SK-N-SH treated with all-trans-retinoic acid at 6 μM for 48 hours (cell line): ENCODE results near the gene RTN4IP1.

Experiments
- ATAC-seq: fragments of 200-7000 bp; cut with Tn5 transposase; 3 replicates; pipeline ENCODE4 v1.9.1; 2020; ENCODE audit warnings: mild to moderate bottlenecking, moderate library complexity
- ARNTL ChIP-seq: fragments of 450-650 bp; formaldehyde crosslinking; IDR thresholded peaks from 2 replicates; pipeline ENCODE4 v1.5.0; 2020; ENCODE audit warnings: low read depth, mild to moderate bottlenecking, moderate library complexity, borderline replicate concordance
- BACH2 ChIP-seq: fragments of 250-450 bp; sonication (Bioruptor Pico); IDR thresholded peaks from 2 replicates; pipeline ENCODE4 v1.9.0; 2021; ENCODE audit warnings: mild to moderate bottlenecking, borderline replicate concordance
- CSDC2 ChIP-seq: fragments of 250-450 bp; sonication (Bioruptor Pico); IDR thresholded peaks from 2 replicates; pipeline ENCODE4 v1.5.0; 2020; ENCODE audit warnings: mild to moderate bottlenecking, moderate library complexity
- GLIS3 ChIP-seq: fragments of 250-450 bp; sonication (Bioruptor Pico); IDR thresholded peaks from 2 replicates; pipeline ENCODE4 v1.5.0; 2020; ENCODE audit warnings: mild to moderate bottlenecking, moderate library complexity
- ISL1 ChIP-seq: fragments of 250-450 bp; sonication (Bioruptor Pico); IDR thresholded peaks from 2 replicates; pipeline ENCODE4 v2.1.2; 2022; ENCODE audit warnings: mild to moderate bottlenecking, moderate library complexity
- OSR1 ChIP-seq: fragments of 250-450 bp; sonication (Bioruptor Pico); IDR thresholded peaks from 2 replicates; pipeline ENCODE4 v1.8.0; 2022; ENCODE audit warnings: moderate library complexity, mild to moderate bottlenecking, inconsistent platforms
- PATZ1 ChIP-seq: fragments of 250-450 bp; sonication (Bioruptor Pico); IDR thresholded peaks from 2 replicates; pipeline ENCODE4 v1.8.0; 2020; ENCODE audit warnings: mild to moderate bottlenecking, moderate library complexity, borderline replicate concordance
- PPARA ChIP-seq: fragments of 250-450 bp; sonication (Bioruptor Pico); IDR thresholded peaks from 2 replicates; pipeline ENCODE4 v1.5.0; 2020; ENCODE audit warnings: mild to moderate bottlenecking, borderline replicate concordance
- RARB ChIP-seq: fragments of 250-450 bp; sonication (Bioruptor Pico); IDR thresholded peaks from 2 replicates; pipeline ENCODE4 v1.8.0; 2021; ENCODE audit warnings: mild to moderate bottlenecking, moderate library complexity
- SNAI2 ChIP-seq: fragments of 250-450 bp; sonication (Bioruptor Pico); IDR thresholded peaks from 2 replicates; pipeline ENCODE4 v1.5.0; 2020; ENCODE audit warnings: mild to moderate bottlenecking, moderate library complexity
- TCF4 ChIP-seq: fragments of 250-450 bp; sonication (Bioruptor Pico); IDR thresholded peaks from 2 replicates; pipeline ENCODE4 v1.8.0; 2021; ENCODE audit warnings: mild to moderate bottlenecking, moderate library complexity, borderline replicate concordance
- TOX ChIP-seq: fragments of 250-450 bp; sonication (Bioruptor Pico); IDR thresholded peaks from 2 replicates; pipeline ENCODE4 v1.8.0; 2021; ENCODE audit warnings: mild to moderate bottlenecking, moderate library complexity, borderline replicate concordance
- TSHZ2 ChIP-seq: fragments of 250-450 bp; sonication (Bioruptor Pico); IDR thresholded peaks from 2 replicates; pipeline ENCODE4 v1.5.0; 2020; ENCODE audit warnings: mild to moderate bottlenecking, moderate library complexity
- ZC3H10 ChIP-seq: fragments of 250-450 bp; sonication (Bioruptor Pico); IDR thresholded peaks from 2 replicates; pipeline ENCODE4 v1.5.1; 2021; ENCODE audit warnings: mild to moderate bottlenecking, moderate library complexity
- ZFP3 ChIP-seq: fragments of 250-450 bp; sonication (Bioruptor Pico); IDR thresholded peaks from 2 replicates; pipeline ENCODE4 v1.5.0; 2020; ENCODE audit warnings: mild to moderate bottlenecking, moderate library complexity
- ZFP30 ChIP-seq: fragments of 450-650 bp; formaldehyde crosslinking; IDR thresholded peaks from 2 replicates; pipeline ENCODE4 v1.5.0; 2022; ENCODE audit warnings: mild to moderate bottlenecking, moderate library complexity
- ZNF565 ChIP-seq: fragments of 450-650 bp; formaldehyde crosslinking; conservative IDR thresholded peaks from 2 replicates; pipeline ENCODE4 v1.5.0; 2020; ENCODE audit warnings: low read depth, mild to moderate bottlenecking, moderate library complexity
- ZNF70 ChIP-seq: fragments of 450-650 bp; formaldehyde crosslinking; IDR thresholded peaks from 2 replicates; pipeline ENCODE4 v1.5.0; 2020; ENCODE audit warnings: mild to moderate bottlenecking, moderate library complexity
- ZNF8 ChIP-seq: fragments of 450-650 bp; formaldehyde crosslinking; IDR thresholded peaks from 2 replicates; pipeline ENCODE4 v1.5.0; 2020; ENCODE audit warnings: mild to moderate bottlenecking, moderate library complexity
- TF ChIP-seq, protein P1 (sequence below): fragments of 250-450 bp; sonication (Bioruptor Pico); IDR thresholded peaks from 2 replicates; pipeline ENCODE4 v1.8.0; 2021; ENCODE audit warnings: low read depth, mild to moderate bottlenecking, moderate library complexity, borderline replicate concordance
- TF ChIP-seq, protein P2 (sequence below): fragments of 250-450 bp; sonication (Bioruptor Pico); IDR thresholded peaks from 2 replicates; pipeline ENCODE4 v1.5.1; 2020; ENCODE audit warnings: low read depth, mild to moderate bottlenecking, moderate library complexity
- TF ChIP-seq, protein P3 (sequence below): fragments of 250-450 bp; sonication (Bioruptor Pico); IDR thresholded peaks from 2 replicates; pipeline ENCODE4 v1.5.1; 2021; ENCODE audit warnings: mild to moderate bottlenecking, moderate library complexity

Gene RTN4IP1

DNA sequence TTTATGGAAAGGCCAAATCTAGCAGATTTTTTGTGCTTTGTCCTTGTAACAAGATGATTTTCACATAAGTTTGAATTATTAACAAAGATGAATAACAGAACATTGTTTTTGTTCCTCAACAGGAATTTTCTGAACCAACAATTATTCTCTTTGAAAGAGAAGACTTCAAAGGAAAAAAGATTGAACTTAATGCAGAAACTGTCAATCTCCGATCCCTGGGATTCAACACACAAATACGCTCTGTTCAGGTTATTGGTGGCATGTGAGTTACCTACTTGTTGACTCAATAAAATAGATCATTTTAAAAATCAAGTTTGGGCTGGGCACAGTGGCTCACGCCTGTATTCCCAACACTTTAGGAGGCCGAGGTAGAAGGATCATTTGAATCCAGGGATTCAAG is 70.9 kb downstream of the RTN4IP1 start:
- no peak for TF ChIP-seq GLIS3 (CRISPR knock-in tag)
- TF ChIP-seq SNAI2 (CRISPR knock-in tag) = no peak
- no peak for TF ChIP-seq TSHZ2 (CRISPR knock-in tag)
- TF ChIP-seq PATZ1 (CRISPR knock-in tag) = no peak
- TF ChIP-seq, protein P1, sequence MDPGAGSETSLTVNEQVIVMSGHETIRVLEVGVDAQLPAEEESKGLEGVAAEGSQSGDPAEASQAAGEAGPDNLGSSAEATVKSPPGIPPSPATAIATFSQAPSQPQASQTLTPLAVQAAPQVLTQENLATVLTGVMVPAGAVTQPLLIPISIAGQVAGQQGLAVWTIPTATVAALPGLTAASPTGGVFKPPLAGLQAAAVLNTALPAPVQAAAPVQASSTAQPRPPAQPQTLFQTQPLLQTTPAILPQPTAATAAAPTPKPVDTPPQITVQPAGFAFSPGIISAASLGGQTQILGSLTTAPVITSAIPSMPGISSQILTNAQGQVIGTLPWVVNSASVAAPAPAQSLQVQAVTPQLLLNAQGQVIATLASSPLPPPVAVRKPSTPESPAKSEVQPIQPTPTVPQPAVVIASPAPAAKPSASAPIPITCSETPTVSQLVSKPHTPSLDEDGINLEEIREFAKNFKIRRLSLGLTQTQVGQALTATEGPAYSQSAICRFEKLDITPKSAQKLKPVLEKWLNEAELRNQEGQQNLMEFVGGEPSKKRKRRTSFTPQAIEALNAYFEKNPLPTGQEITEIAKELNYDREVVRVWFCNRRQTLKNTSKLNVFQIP = no peak
- no peak for TF ChIP-seq RARB
- no peak for TF ChIP-seq ZNF8 (CRISPR knock-in tag)
- TF ChIP-seq CSDC2 (CRISPR knock-in tag) = no peak
- TF ChIP-seq ARNTL (CRISPR knock-in tag) = no peak
- no peak for TF ChIP-seq ZFP3 (CRISPR knock-in tag)
- no peak for TF ChIP-seq ZC3H10
- no peak for TF ChIP-seq ZFP30 (CRISPR knock-in tag)
- TF ChIP-seq OSR1 (CRISPR knock-in tag) = no peak
- TF ChIP-seq, protein P2, sequence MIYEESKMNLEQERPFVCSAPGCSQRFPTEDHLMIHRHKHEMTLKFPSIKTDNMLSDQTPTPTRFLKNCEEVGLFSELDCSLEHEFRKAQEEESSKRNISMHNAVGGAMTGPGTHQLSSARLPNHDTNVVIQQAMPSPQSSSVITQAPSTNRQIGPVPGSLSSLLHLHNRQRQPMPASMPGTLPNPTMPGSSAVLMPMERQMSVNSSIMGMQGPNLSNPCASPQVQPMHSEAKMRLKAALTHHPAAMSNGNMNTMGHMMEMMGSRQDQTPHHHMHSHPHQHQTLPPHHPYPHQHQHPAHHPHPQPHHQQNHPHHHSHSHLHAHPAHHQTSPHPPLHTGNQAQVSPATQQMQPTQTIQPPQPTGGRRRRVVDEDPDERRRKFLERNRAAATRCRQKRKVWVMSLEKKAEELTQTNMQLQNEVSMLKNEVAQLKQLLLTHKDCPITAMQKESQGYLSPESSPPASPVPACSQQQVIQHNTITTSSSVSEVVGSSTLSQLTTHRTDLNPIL = no peak
- no peak for TF ChIP-seq PPARA
- no peak for ATAC-seq

DNA sequence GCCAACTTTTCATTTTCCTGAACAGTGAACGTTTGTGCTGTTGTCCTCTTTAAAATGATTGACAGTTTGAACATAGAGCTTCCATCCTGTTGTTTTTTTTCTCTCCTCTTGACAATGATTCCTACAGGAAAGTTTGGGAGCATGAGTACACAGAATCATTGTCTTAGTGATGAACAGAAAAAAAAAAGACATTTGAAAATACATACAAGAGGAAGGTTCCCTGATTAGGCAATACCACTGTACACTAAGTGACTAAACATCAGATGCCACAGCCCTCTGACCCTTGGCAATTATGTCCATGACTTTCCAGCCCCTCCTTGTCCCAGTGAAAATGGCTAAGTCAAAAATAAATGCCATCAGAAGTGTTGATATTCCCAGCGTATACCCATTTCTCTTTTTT is 71.5 kb downstream of the RTN4IP1 start:
- TF ChIP-seq, protein P1 = no peak
- TF ChIP-seq BACH2 (CRISPR knock-in tag) (no peak), ISL1 (no peak), PATZ1 (CRISPR knock-in tag) (no peak), ZNF70 (CRISPR knock-in tag) (no peak), ZNF565 (CRISPR knock-in tag) (no peak), ZFP3 (CRISPR knock-in tag) (no peak), TOX (CRISPR knock-in tag) (no peak), TSHZ2 (CRISPR knock-in tag) (no peak), PPARA (no peak), ARNTL (CRISPR knock-in tag) (no peak), CSDC2 (CRISPR knock-in tag) (no peak), GLIS3 (CRISPR knock-in tag) (no peak), ZFP30 (CRISPR knock-in tag) (no peak), OSR1 (CRISPR knock-in tag) (no peak), TCF4 (CRISPR knock-in tag) (no peak), ZC3H10 (no peak)
- TF ChIP-seq, protein P3, sequence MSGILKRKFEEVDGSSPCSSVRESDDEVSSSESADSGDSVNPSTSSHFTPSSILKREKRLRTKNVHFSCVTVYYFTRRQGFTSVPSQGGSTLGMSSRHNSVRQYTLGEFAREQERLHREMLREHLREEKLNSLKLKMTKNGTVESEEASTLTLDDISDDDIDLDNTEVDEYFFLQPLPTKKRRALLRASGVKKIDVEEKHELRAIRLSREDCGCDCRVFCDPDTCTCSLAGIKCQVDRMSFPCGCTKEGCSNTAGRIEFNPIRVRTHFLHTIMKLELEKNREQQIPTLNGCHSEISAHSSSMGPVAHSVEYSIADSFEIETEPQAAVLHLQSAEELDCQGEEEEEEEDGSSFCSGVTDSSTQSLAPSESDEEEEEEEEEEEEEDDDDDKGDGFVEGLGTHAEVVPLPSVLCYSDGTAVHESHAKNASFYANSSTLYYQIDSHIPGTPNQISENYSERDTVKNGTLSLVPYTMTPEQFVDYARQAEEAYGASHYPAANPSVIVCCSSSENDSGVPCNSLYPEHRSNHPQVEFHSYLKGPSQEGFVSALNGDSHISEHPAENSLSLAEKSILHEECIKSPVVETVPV = no peak
- TF ChIP-seq, protein P2 = no peak
- ATAC-seq = no peak
